GM04504 (cell line): ENCODE results near the gene TTC9B.
"Not testable (repeated sequence)": the region's sequence is repeated elsewhere in the genome, so short reads cannot be mapped to it uniquely, and the experiment has no call there.

Experiments
- DNase-seq: peaks from one replicate; pipeline ENCODE4 v3.0.0-alpha.2; 2012; ENCODE audit warnings: low read depth

Gene TTC9B

DNA sequence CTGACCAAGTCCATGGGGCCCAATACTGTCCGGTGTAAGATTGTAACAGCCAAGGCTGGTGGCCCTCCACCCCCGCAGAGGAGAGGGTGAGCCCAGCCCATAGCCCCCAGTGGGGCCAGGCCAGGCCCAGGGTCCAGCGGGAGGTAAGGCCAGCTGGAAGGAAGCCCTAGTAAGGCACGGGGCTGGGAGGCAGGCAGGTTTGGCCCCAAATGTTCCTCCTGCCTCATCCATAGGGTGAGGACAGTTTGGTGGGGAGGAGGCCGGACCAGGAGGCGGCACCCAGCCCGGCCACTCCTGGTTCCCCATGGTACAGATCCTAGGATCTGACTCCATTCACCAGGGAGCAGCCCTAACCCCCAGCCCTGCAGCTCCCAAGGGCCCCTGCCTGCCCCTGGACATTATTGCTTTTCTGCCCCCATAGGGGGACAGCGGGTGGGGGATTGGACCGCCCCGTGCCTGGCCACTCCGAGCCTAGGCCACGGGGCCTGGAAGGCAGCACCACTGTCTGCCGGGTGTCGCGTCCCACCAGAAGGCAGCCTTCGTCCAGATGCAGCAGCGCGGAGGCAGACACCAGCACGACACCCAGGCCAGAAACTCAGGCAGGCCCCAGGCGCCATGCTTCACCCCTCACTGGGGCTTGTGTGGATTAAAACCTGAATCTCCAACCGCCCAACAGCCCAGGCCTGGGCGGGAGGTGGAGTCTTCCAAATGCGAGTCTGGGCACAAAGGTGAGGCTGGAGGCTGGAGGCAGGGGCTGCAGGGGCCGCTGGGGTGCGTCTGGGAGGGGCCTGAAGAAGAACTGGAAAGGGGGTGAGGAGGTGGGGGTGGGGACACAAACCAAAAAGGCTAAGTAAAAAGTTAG lies 15.0 kb upstream of the TTC9B start:
- DNase-seq = no peak

GRCh38 chr19:40232479-40232878 lies 14.3 kb upstream of the TTC9B start:
- no peak for DNase-seq

DNA sequence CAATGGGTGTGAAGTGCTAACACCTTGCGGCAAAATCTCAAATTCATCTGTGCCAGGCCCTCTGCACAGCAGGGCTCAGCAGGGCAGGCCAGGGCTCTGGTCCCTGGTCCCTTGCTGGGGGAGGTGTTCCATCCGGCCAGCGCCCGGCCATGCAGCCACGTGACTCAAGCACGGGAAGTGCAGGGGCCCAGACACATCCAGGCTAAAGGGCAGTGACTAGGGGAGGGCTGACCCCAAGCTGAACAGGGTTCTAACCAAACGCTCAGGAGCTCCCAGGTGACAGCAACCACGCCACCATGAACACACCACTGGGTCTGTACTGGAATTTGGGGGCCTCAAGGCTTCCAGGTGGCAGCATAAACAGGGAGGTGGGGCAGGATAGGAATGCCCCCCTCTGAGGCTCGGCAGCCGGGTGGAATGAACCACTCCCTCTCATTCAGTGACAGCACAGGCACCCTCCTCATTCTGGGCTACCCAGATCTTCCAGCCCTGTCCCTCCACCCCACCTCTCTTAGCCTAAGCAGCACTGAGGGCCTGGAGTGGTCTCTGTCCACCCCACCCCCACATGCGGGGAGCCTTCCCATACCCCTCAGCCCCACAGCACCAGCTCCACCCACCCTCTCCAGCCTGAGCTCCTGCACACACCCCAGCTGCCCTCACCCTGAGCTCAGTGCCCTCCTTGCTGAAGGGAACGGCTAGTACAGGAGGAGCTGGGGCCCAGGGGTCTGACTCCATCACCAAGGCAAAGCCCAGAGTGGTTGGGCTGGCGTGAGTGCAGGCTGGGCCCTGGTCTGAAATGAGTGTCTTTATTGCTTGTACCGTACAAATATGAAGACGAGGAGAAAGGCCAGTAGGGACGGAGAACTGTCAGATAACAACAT lies 13.6 kb upstream of the TTC9B start:
- DNase-seq = no peak

GRCh38 chr19:40231057-40231456 lies 12.9 kb upstream of the TTC9B start:
- DNase-seq = no peak

DNA sequence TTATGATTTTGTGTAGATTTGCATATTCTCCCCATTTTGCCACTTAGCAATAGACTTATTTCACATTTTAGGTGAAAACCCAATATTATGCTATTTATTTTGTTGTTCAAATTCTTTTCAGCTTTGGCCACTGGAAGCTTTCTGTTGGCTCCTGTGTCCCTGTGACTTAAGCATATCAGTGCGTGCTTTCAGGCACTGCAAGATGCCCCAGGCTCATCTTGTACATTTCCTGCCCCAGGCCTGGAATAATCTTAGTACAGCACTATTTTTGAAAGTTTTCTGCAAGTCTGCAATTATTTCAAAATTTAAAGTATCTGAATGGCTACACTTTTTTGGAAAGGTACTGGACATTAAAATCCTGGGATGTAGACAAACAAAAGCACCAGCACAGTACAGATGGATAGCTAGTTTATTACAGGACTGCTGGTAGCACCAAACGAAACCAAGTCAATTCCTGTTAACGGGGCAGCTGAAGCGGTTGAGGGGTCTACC lies 11.8 kb upstream of the TTC9B start:
- no peak for DNase-seq

- no peak for DNase-seq
These were observed 11.3 kb upstream of the TTC9B start for GRCh38 chr19:40229484-40229883.

- DNase-seq = no peak
These were observed 10.7 kb upstream of the TTC9B start for GRCh38 chr19:40228863-40229262.

DNA sequence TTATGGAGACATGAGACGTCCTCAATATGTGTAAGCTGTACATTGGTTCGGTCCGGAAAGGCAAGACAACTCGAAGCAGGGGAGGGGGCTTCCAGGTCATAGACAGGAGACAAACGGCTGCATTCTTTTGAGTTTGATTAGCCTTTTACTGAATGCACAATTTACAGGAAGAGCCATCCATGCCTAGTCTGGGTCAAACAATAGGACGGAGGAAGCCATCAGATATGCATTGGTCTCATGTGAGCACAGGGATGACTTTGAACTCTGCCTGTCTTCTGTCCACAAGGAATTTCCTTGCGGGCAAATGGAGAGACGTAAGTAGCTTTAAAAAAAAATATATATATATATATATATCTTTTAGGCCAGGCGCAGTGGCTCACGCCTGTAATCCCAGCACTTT lies 10.2 kb upstream of the TTC9B start:
- DNase-seq = no peak

DNA sequence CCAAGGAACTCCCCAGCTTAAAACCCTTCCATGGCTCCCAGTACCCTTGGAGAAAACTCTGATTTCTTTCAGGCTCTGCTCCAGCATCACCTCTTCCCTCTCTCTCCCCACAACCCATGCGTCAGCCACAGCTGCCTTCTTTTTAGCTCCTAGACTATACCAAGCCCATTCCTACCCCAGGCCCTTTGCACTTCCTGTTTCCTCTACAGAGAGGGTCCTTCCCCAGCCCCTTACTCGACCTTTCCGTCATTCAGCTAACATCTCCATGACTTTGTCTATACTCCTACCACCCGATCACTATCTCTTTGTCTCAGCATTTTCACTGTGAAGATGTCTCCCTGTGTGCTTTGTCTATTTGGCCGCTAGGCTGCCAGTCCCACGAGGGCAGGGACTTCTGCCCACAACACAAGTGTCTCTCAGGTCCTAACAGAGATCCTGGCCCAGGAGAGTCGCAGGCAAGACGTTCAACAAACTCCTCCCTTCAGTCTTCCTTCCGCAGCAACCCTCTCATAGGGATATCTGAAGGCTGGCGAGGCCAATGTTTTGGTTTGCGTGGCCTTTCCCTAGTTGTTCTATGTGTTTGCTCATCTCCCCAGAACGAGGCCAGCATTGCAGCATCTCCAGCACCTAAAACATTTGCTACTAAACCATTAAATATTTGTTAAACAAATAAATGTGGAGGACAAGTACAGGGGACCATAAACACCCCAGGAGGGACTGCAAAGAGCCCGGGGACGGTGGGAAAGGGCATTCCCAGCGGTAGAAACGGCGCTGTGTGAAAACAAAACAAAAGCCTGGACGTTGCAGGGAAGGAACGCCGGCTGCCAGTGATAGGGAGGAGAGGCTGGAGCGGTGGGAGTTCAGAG lies 7.5 kb upstream of the TTC9B start:
- no peak for DNase-seq

DNA sequence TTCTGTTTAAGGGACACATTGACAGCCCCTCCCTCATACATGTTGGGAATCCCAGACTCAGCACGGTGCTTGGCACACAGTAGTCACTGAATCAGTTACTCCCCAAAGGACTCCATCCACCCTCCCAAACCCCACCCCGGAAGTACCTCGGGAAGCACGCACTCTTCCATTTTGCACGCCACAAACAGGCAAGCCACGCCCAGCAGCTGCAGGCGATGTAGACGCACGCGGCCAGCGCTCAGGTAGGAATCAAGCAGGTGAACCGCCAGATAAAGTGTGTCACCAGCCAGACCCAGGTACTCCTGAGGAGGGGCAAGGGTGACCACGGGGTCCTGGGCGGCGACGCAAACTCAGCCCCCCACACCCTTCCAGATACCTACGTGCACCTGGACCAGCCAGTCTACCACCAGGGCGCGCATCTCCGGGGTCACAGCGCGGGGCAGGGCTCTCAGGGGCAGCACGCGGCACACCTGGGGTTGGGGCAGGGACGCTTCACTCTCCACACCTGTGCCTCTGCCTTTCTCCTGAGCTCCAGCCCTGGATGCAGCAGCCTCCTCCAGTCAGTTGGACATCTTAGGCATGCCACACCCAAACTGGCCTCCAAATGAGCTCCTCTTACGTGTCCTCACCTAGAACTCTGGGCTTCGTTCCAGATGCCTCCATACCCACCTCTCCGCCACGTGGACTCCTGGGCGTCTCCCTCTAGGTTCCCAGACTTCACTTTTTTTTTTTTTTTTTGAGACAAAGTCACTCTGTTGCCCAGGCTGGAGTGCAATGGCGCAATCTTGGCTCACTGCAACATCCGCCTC lies 6.4 kb upstream of the TTC9B start:
- DNase-seq = no peak

- DNase-seq = no peak
These were observed 5.1 kb upstream of the TTC9B start for GRCh38 chr19:40223135-40223822.

DNA sequence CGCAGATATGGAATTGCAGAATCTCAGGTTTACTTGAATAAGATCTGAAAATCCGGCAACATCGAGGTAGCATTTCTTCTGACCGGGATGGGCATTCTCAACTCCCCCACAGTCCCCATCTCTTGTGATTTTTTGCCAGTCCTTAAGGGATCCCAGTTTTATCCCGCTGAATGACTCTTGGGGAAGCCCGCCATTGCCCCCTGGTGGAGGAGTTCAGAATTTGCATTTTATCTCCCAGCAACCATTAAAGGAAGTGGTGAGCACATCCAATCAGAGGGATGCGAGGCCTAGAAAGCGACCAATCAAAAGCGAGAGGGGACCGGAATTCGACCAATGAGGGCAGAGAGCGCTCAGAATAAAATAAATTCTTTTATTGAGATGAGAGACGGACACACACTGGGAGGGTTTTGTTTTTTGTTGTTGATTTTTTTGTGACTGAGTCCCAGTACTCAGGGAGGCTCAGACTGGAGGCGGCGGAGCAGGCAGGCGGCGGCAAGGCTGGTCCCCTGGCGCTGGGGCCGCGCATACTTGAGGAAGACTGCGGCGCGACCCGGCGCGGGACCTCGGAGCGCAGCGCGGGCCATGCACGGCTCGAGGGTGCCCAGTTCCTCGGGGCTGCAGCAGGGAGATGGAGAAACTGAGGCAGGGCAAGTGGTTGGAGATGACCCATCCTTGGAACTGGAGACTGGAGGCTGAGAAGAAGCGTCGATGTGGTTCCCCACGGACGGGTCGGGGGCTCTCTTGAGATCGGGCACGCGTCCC lies 3.9 kb upstream of the TTC9B start:
- DNase-seq = peak; percentile 83

DNA sequence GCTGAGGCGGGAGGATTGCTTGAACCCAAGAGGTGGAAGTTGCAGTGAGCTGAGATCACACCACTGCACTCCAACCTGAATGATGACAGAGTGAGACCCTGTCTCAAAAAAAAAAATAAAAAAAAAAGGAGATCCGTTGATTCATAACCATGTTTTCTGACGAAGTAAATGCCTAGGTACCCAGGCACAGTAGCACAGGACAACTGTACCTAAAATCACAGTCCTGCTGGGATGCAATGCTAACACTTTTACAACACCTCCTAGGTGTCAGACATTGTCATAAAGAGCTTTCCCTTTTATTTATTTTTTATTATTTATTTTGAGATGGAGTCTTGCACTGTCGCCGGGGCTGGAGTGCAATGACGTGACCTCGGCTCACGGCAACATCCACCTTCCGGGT lies 2.5 kb upstream of the TTC9B start:
- no peak for DNase-seq

GRCh38 chr19:40219721-40220276 lies 1.6 kb upstream of the TTC9B start:
- DNase-seq = no peak

- not testable (repeated sequence) for DNase-seq
These were observed 845 bp upstream of the TTC9B start for GRCh38 chr19:40219029-40219428.

DNA sequence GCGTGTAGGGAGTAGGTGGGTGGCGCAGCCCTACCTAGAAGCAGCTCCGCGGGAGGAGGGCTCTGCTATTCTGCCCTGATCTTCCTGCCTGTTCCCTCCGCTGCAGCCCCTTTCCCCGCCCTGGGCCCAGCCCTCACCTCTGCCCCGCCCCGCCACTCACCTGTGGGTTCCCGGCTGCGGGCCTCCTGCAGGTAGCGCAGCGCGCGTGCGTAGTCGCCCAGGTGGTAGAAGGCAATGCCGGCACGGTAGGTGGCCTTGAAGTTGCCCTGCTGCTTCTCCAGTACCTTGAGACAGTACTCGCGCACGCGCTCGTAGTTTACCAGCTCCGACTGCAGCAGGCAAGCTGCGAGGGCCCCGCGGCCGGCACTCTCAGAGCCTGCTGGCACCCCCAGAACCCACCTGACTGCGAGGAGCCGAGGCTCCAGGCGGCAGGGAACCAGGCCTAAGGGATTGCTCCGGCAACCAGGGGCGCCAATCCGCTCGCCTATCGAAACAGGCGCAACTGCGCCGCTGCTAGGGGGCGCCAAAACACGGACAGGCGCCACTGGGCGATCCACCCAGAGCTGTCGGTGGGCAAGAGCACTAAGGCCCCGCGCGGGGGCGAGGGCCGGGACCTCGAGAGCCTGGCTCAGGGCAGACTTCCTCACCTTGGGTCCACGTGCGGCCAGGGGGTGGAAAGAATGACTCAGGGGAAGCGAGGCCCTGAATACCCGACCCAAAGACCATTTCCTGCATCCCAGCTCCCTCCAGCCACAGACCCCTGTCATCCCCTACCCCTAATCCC lies 965 bp downstream of the TTC9B start:
- DNase-seq = no peak

DNA sequence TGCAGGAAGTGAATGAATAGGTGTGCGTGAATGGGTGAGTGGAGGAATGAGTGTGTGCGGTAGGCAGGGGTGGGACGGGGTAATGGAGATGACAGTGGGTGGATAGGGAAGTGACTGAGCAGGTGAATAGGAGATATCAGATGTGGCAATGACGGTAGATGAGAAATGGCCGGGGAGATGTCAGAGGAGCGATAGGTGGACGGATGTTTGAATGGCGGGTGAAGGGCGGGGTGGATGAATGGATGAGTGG lies 1.5 kb downstream of the TTC9B start:
- no peak for DNase-seq

DNA sequence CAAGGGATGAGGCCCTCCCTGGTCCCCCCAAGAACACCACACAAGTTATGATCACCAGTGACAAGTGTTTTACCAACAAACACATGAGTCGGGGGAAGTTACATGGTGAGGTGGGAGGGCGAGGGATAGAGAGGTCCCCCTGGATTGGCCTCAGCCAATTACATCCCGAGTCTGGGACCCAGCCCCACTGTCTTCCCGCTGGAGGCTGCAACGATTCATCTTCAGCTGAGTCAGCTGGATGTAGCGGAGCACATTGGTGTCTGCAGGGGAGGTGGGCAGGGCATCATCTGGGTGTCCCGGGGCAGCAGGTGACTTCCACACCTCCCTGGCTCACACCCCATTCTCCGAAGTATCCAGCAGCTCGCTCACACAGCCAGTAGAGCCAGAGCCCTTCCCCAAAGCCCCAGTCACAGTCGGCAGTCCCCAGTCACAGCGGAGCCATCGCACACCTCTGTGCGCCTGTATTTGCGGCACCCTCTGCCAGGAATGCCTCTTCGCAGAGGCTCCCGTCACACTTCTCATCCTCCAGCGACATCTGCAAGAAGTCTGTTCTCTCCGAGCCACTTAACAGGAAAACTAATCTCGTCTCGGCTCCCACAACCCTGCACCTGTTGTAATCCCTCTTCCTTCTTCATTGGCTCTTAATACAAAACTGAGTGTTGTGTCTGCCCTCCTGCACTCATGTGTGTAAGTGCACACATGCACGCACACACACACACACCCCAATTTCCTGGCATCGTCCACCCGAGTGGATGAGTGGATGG lies 2.0 kb downstream of the TTC9B start:
- DNase-seq = no peak
